ENCODE results near the gene ADAMTS19. TPM values are rescaled to one million over a fixed set of nuclear protein-coding genes. Genes with fewer than 3 reads are reported as not detected.
"Not testable (repeated sequence)": the region's sequence is repeated elsewhere in the genome, so short reads cannot be mapped to it uniquely, and the experiment has no call there.

ADAMTS19 gene
- total and polyA plus RNA-seq, 8 donors, result 0.05 to 18.0 (median 0.87) TPM; not detected in 4

DNA sequence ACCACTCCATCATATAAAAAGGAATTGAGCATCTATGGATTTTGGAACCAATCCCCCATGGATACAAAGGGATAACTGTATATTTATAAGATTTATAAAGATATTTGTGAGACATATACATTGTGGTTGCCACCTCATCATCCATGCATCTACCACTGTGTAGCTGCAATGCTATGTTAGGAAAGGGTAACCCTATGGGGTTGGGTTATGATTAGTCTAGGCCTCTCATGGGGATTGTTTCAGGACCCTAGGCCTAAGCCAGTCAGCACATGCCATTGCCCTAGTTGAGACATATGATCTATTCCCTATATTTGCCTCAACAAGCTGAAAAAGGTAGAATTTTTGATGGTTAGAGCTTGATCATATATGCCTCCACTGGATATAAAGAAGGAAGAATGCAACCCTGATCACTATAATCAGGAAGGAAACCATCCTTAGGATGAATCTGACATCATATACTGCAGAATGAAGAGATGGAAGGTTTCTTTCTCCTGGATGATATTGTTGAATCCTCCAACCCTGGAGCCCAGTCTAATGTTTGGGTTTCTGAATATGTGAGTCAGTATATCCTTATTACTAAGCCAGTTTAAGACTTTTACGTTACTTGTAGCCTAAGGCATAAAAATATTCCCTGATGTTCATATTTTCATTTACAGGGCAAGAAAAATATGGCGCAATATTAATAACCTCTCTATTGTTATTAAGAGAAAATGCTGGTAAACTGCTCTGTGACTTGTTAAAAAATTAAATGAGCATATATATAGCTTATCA lies 94.2 kb downstream of the ADAMTS19 start:
- H3K36me3 ChIP-seq, result no peaks in the 10 kb centered on the region
- 81 to 86% (median 83%) methylated on average over 2 of the region's 2 CpGs for WGBS, 5 donors

DNA sequence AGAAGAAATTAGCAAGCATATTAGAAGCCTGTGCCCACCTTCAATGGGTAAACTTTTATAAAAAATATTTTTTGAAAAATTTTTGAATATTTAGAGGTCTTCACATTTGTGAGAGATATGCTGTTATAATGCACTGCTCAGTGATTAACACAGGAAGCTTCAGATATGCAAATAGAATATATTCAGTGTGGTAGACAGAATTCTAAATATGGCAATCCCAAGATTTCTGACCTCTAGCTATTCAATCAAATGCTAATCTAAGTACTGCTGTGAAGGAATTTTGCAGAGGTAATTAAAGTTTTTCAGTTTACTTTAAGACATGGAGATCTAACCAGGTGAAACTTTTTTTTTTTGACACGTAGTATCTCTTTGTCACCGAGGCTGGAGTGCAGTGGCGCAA lies 103.5 kb downstream of the ADAMTS19 start:
- Histone ChIP-seq H3K27ac (no peak overlapping the region), H3K4me1 (no peaks in the 10 kb centered on the region), H3K27me3 (no peaks in the 10 kb centered on the region), H3K4me3 (no peak overlapping the region), H3K36me3 (no peaks in the 10 kb centered on the region), H3K9me3 (no peaks in the 10 kb centered on the region)
- intact Hi-C loops (cut with DNase I; ENCODE audit: low total_unique reads), result no loop called here
- no peak for TF ChIP-seq EP300 (IDR thresholded peaks at IDR 0.05)
- no peak for TF ChIP-seq POLR2AphosphoS5 (IDR thresholded peaks at IDR 0.05)
- TF ChIP-seq POLR2A (IDR thresholded peaks at IDR 0.05), result no peak
- TF ChIP-seq, protein P1, sequence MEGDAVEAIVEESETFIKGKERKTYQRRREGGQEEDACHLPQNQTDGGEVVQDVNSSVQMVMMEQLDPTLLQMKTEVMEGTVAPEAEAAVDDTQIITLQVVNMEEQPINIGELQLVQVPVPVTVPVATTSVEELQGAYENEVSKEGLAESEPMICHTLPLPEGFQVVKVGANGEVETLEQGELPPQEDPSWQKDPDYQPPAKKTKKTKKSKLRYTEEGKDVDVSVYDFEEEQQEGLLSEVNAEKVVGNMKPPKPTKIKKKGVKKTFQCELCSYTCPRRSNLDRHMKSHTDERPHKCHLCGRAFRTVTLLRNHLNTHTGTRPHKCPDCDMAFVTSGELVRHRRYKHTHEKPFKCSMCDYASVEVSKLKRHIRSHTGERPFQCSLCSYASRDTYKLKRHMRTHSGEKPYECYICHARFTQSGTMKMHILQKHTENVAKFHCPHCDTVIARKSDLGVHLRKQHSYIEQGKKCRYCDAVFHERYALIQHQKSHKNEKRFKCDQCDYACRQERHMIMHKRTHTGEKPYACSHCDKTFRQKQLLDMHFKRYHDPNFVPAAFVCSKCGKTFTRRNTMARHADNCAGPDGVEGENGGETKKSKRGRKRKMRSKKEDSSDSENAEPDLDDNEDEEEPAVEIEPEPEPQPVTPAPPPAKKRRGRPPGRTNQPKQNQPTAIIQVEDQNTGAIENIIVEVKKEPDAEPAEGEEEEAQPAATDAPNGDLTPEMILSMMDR (IDR thresholded peaks at IDR 0.05), result no peak
- 75 to 91% (median 82%) methylated on average over 3 of the region's 3 CpGs for WGBS, 5 donors
- DNase-seq, result no peak

More for the DNA sequence above, 94.2 kb downstream of the ADAMTS19 start:
- Histone ChIP-seq H3K4me1 (no peaks in the 10 kb centered on the region), H3K27ac (no peak overlapping the region), H3K4me3 (no peak overlapping the region), H3K9me3 (no peaks in the 10 kb centered on the region), H3K27me3 (no peaks in the 10 kb centered on the region)
- DNase-seq, result no peak
- intact Hi-C loops (cut with DNase I; ENCODE audit: low total_unique reads), result no loop called here
- TF ChIP-seq POLR2A (IDR thresholded peaks at IDR 0.05) (no peak), EP300 (IDR thresholded peaks at IDR 0.05) (no peak), POLR2AphosphoS5 (IDR thresholded peaks at IDR 0.05) (no peak)
- TF ChIP-seq, protein P1 (IDR thresholded peaks at IDR 0.05), result no peak

DNA sequence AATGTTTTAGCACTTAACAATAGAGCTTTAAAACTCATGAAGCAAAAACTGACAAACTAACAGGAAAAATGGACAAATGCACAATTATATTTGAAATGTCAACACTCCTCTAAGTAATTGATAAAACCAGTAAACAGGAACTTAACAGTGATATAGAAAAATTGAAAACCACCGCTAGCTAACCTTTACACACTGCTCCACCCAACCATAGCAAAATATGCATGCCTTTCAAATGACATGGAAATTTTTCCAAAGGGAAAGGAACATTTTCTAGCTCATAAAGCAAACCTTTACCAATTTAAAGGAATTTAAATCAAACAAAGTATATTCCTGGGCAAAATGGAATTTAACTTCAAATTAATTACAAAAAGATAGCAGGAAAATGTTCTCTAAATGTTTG lies 109.2 kb downstream of the ADAMTS19 start:
- Histone ChIP-seq H3K27ac (no peak overlapping the region), H3K4me1 (no peaks in the 10 kb centered on the region), H3K9me3 (no peaks in the 10 kb centered on the region), H3K36me3 (no peaks in the 10 kb centered on the region), H3K4me3 (no peak overlapping the region), H3K27me3 (no peaks in the 10 kb centered on the region)
- WGBS, 5 donors, result 48 to 82% (median 75%) methylated on average over 1 of the region's 1 CpG
- no peak for DNase-seq
- intact Hi-C loops (cut with DNase I; ENCODE audit: low total_unique reads), result no loop called here
- TF ChIP-seq, protein P1 (IDR thresholded peaks at IDR 0.05), result no peak
- no peak for TF ChIP-seq POLR2A (IDR thresholded peaks at IDR 0.05)
- TF ChIP-seq EP300 (IDR thresholded peaks at IDR 0.05), result no peak
- no peak for TF ChIP-seq POLR2AphosphoS5 (IDR thresholded peaks at IDR 0.05)

DNA sequence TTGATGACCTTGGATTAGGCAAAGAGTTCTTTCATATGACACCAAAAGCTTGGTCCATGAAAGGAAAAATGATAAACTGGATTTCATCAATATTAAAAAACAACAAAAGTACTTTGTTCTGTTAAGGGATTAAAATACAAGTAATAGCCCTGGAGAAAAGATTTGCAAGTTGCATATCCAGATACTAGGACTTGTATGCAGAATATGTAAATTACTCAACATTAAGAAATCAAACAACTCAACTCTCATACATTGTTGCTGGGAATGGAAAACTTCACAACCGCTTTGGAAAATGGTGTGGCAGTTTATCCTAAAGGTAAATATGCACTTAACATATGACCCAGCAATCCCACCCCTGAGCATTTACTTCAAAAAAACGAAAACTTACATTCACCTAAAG lies 112.0 kb downstream of the ADAMTS19 start:
- no peak for DNase-seq
- intact Hi-C loops (cut with DNase I; ENCODE audit: low total_unique reads), result no loop called here
- Histone ChIP-seq H3K36me3 (no peaks in the 10 kb centered on the region), H3K27ac (no peak overlapping the region), H3K4me1 (no peaks in the 10 kb centered on the region), H3K4me3 (no peak overlapping the region), H3K27me3 (no peaks in the 10 kb centered on the region), H3K9me3 (no peaks in the 10 kb centered on the region)
- 44 to 77% (median 54%) methylated on average over 2 of the region's 2 CpGs for WGBS, 5 donors
- TF ChIP-seq, protein P1 (IDR thresholded peaks at IDR 0.05), result no peak

DNA sequence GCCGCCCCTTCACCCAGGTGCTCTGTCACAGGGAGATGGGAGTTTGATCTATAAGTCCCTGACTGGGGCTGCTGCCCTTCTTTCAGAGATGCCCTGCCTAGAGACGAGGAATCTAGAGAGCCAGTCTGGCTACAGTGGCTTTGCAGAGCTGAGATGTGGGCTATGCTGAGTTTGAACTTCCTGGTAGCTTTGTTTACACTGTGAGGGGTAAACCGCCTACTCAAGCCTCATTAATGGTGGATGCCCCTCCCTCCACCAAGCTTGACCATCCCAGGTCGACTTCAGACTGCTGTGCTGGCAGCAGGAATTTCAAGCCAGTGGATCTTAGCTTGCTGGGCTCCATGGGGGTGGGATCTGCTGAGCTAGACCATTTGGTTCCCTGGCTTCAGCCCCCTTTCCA lies 124.4 kb downstream of the ADAMTS19 start:
- intact Hi-C loops (cut with DNase I; ENCODE audit: low total_unique reads); H3K36me3 ChIP-seq; H3K4me1 ChIP-seq; DNase-seq; H3K9me3 ChIP-seq; H3K27me3 ChIP-seq; H3K4me3 ChIP-seq; H3K27ac ChIP-seq: not testable (repeated sequence)
- WGBS, 5 donors, result 15 to 33% (median 29%) methylated on average over 2 to 4 of the region's 4 CpGs
